ENCODE results near the gene MCM5. TPM values are rescaled to one million over a fixed set of nuclear protein-coding genes. Genes with fewer than 3 reads are reported as not detected.

The MCM5 gene
- total and polyA plus RNA-seq, 2 experiments from 2014 or later = 288 to 325 TPM

DNA sequence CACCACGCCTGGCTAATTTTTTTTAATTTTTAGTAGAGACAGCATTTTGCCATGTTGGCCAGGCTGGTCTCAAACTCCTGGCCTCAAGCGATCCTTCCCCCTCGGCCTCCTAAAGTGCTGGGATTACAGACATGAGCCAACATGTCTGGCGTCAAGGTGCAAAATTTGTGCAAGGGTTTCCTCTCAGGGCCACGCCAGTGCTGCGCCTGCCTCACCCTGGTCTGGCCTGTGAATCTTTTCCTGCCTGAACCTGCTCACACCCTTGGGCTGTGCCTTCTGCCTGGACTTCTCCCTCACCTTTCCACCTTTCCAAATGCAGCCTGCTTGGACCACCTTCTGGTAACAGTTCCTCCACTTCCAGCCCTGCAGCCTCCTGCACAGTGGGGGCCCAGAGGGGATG is 43.4 kb downstream of the MCM5 start:
- H4K20me1 ChIP-seq (replicated peaks; ENCODE audit: insufficient read depth) = no peaks in the 10 kb centered on the region
- H2AFZ ChIP-seq = no peak overlapping the region
- no peak overlapping the region for H3K27ac ChIP-seq (ENCODE audit: low read depth)
- H3K4me2 ChIP-seq = no peak overlapping the region
- Mint-ChIP-seq H3K36me3 (ENCODE audit: low read depth) (peaks cover 8% of the 10 kb centered on the region; the same call in 2 of the 3 replicates), H3K9me3 (no peaks in the 10 kb centered on the region; the same call in 1 of the 3 replicates), H3K27me3 (ENCODE audit: insufficient read depth, low read depth, poor library complexity) (peaks cover 10% of the 10 kb centered on the region), H3K4me1 (peaks cover 15% of the 10 kb centered on the region), H3K27ac (no peak overlapping the region), H3K4me3 (no peak overlapping the region)
- H3K9me2 ChIP-seq (ENCODE audit: insufficient read depth) = no peaks in the 10 kb centered on the region
- no peak; the same call in 2 of the 3 replicates for ATAC-seq
- H3K4me1 ChIP-seq (ENCODE audit: insufficient read depth) = peaks cover 6% of the 10 kb centered on the region; the same call in 1 of the 2 replicates
- TF ChIP-seq JUNB (IDR thresholded peaks at IDR 0.05; ENCODE audit: unreplicated experiment) (no peak), EZH2 (IDR thresholded peaks at IDR 0.05; ENCODE audit: low read depth, unreplicated experiment) (no peak), ZNF331 (CRISPR knock-in tag; IDR thresholded peaks at IDR 0.05; ENCODE audit: low read depth) (no peak), EZH2phosphoT487 (IDR thresholded peaks at IDR 0.05; ENCODE audit: unreplicated experiment) (no peak), STAT1 (IDR thresholded peaks at IDR 0.05; ENCODE audit: unreplicated experiment) (no peak)
- TF ChIP-seq, protein P1, sequence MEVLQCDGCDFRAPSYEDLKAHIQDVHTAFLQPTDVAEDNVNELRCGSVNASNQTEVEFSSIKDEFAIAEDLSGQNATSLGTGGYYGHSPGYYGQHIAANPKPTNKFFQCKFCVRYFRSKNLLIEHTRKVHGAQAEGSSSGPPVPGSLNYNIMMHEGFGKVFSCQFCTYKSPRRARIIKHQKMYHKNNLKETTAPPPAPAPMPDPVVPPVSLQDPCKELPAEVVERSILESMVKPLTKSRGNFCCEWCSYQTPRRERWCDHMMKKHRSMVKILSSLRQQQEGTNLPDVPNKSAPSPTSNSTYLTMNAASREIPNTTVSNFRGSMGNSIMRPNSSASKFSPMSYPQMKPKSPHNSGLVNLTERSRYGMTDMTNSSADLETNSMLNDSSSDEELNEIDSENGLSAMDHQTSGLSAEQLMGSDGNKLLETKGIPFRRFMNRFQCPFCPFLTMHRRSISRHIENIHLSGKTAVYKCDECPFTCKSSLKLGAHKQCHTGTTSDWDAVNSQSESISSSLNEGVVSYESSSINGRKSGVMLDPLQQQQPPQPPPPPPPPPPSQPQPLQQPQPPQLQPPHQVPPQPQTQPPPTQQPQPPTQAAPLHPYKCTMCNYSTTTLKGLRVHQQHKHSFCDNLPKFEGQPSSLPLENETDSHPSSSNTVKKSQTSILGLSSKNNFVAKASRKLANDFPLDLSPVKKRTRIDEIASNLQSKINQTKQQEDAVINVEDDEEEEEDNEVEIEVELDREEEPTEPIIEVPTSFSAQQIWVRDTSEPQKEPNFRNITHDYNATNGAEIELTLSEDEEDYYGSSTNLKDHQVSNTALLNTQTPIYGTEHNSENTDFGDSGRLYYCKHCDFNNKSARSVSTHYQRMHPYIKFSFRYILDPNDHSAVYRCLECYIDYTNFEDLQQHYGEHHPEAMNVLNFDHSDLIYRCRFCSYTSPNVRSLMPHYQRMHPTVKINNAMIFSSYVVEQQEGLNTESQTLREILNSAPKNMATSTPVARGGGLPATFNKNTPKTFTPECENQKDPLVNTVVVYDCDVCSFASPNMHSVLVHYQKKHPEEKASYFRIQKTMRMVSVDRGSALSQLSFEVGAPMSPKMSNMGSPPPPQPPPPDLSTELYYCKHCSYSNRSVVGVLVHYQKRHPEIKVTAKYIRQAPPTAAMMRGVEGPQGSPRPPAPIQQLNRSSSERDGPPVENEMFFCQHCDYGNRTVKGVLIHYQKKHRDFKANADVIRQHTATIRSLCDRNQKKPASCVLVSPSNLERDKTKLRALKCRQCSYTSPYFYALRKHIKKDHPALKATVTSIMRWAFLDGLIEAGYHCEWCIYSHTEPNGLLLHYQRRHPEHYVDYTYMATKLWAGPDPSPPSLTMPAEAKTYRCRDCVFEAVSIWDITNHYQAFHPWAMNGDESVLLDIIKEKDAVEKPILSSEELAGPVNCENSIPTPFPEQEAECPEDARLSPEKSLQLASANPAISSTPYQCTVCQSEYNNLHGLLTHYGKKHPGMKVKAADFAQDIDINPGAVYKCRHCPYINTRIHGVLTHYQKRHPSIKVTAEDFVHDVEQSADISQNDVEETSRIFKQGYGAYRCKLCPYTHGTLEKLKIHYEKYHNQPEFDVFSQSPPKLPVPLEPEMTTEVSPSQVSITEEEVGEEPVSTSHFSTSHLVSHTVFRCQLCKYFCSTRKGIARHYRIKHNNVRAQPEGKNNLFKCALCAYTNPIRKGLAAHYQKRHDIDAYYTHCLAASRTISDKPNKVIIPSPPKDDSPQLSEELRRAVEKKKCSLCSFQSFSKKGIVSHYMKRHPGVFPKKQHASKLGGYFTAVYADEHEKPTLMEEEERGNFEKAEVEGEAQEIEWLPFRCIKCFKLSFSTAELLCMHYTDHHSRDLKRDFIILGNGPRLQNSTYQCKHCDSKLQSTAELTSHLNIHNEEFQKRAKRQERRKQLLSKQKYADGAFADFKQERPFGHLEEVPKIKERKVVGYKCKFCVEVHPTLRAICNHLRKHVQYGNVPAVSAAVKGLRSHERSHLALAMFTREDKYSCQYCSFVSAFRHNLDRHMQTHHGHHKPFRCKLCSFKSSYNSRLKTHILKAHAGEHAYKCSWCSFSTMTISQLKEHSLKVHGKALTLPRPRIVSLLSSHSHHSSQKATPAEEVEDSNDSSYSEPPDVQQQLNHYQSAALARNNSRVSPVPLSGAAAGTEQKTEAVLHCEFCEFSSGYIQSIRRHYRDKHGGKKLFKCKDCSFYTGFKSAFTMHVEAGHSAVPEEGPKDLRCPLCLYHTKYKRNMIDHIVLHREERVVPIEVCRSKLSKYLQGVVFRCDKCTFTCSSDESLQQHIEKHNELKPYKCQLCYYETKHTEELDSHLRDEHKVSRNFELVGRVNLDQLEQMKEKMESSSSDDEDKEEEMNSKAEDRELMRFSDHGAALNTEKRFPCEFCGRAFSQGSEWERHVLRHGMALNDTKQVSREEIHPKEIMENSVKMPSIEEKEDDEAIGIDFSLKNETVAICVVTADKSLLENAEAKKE (CRISPR knock-in tag; IDR thresholded peaks at IDR 0.05) = no peak
- H3K27me3 ChIP-seq (ENCODE audit: insufficient read depth) = no peaks in the 10 kb centered on the region
- H3F3A ChIP-seq (replicated peaks; ENCODE audit: low read depth) = no peaks in the 10 kb centered on the region
- H3K36me3 ChIP-seq (ENCODE audit: insufficient read depth) = no peaks in the 10 kb centered on the region
- H3K79me2 ChIP-seq (replicated peaks; ENCODE audit: insufficient read depth) = no peaks in the 10 kb centered on the region
- DNase-seq (ENCODE audit: low spot score) = no peak
- no peak overlapping the region for H3K4me3 ChIP-seq

All from GM23338 (cell line).